GM19193 (cell line): ENCODE data around the gene BRD1.

Experiments
- POLR2A ChIP-seq: IDR thresholded peaks from 4 replicates; pipeline ENCODE4 v1.6.1; 2011; ENCODE audit not compliant: insufficient read depth, insufficient read length; ENCODE audit errors: extremely low read depth

The BRD1 gene

GRCh38 chr22:49858827-49859226 is 31.2 kb upstream of the BRD1 start:
- no peak for TF ChIP-seq POLR2A

GRCh38 chr22:49856766-49857618 is 29.3 kb upstream of the BRD1 start:
- no peak for TF ChIP-seq POLR2A

GRCh38 chr22:49856343-49856742 is 28.7 kb upstream of the BRD1 start:
- TF ChIP-seq POLR2A: no peak

- TF ChIP-seq POLR2A: no peak
These were observed 27.7 kb upstream of the BRD1 start for GRCh38 chr22:49855251-49855911.

GRCh38 chr22:49853981-49854831 is 26.5 kb upstream of the BRD1 start:
- TF ChIP-seq POLR2A: peak; percentile 13

GRCh38 chr22:49852898-49853894 is 25.5 kb upstream of the BRD1 start, which contains the start of gene ZBED4:
TSS of gene ZBED4 (plus strand) at chr22:49853844. CDS start at chr22:49883663, 29,819 bp downstream.
- peak; percentile 80 for TF ChIP-seq POLR2A

- TF ChIP-seq POLR2A: no peak
These were observed 23.5 kb upstream of the BRD1 start for GRCh38 chr22:49850959-49851802.

GRCh38 chr22:49850021-49850911 is 22.6 kb upstream of the BRD1 start:
- no peak for TF ChIP-seq POLR2A

- TF ChIP-seq POLR2A: no peak
These were observed 21.7 kb upstream of the BRD1 start for GRCh38 chr22:49849161-49850020.

- TF ChIP-seq POLR2A: no peak
These were observed 21.1 kb upstream of the BRD1 start for GRCh38 chr22:49848690-49849160.

- TF ChIP-seq POLR2A: no peak
These were observed 20.3 kb upstream of the BRD1 start for GRCh38 chr22:49847751-49848689.
